Lower leg skin (tissue), 3 donors: ENCODE measurements around the gene CAB39.

Experiments used
- POLR2A ChIP-seq, 2 donors: fragments of 450-650 bp; IDR thresholded peaks; one replicate each; pipeline ENCODE4 v1.6.1; 2016 to 2017; ENCODE audit warnings: antibody characterized with exemption in 2 of 2, mild to moderate bottlenecking in 1 of 2, moderate library complexity in 1 of 2
- TF ChIP-seq, protein P1 (sequence below), 3 donors: fragments of 450-650 bp; IDR thresholded peaks; one replicate each; pipeline ENCODE4 v1.5.1; 2016; ENCODE audit warnings: antibody characterized with exemption in 3 of 3, mild to moderate bottlenecking in 3 of 3, moderate library complexity in 2 of 3

DNA sequence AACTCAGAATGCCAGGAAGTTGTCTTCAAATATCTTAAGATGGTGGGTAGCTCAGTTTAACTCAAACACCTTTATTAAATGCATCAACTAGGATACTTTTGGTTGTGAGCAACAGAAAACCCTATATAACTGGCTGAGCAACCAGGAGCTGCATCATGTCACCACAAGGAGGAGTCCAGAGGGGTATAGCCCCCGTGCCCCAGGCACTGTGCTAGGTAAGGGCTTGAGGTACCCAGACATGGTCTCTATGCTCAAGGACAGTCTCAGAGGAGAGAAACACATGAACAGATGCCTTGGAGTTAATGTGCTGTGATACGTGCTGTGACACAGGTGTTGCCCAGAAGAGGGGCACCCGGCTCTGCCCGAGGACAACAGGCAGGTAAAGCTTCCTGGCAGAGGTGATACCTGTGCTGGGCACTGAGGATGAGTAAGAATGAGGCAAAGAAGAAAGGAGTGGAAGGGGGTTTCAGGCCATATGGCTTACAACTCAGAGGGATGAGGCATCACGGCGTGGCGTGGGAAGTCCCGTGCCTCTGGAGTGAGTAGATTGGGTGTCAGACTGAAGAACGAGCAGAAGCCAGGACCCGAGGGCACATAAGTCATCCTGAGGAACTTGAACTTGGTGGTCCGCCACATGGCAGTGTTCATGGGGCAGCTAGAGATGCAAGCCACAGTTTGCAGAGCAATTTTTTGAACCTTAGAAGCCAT is 32.0 kb upstream of the CAB39 start:
- TF ChIP-seq, protein P1, sequence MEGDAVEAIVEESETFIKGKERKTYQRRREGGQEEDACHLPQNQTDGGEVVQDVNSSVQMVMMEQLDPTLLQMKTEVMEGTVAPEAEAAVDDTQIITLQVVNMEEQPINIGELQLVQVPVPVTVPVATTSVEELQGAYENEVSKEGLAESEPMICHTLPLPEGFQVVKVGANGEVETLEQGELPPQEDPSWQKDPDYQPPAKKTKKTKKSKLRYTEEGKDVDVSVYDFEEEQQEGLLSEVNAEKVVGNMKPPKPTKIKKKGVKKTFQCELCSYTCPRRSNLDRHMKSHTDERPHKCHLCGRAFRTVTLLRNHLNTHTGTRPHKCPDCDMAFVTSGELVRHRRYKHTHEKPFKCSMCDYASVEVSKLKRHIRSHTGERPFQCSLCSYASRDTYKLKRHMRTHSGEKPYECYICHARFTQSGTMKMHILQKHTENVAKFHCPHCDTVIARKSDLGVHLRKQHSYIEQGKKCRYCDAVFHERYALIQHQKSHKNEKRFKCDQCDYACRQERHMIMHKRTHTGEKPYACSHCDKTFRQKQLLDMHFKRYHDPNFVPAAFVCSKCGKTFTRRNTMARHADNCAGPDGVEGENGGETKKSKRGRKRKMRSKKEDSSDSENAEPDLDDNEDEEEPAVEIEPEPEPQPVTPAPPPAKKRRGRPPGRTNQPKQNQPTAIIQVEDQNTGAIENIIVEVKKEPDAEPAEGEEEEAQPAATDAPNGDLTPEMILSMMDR (IDR thresholded peaks at IDR 0.05) = no peak
- TF ChIP-seq POLR2A (IDR thresholded peaks at IDR 0.05) = no peak
